HEK293T (cell line): ENCODE measurements around the gene CA12.

ENCODE experiments used
- ARNT ChIP-seq: fragments of 450-650 bp; IDR thresholded peaks from 2 replicates; pipeline ENCODE4 v1.6.1; 2017; ENCODE audit warnings: mild to moderate bottlenecking
- BHLHE40 ChIP-seq: fragments of 450-650 bp; IDR thresholded peaks from 2 replicates; pipeline ENCODE4 v1.6.1; 2016; ENCODE audit warnings: mild to moderate bottlenecking, moderate library complexity, borderline replicate concordance
- PKNOX1 ChIP-seq: fragments of 450-650 bp; IDR thresholded peaks from 2 replicates; pipeline ENCODE4 v1.6.1; 2016
- SP1 ChIP-seq: fragments of 450-650 bp; IDR thresholded peaks from 2 replicates; pipeline ENCODE4 v1.6.1; 2017

DNA sequence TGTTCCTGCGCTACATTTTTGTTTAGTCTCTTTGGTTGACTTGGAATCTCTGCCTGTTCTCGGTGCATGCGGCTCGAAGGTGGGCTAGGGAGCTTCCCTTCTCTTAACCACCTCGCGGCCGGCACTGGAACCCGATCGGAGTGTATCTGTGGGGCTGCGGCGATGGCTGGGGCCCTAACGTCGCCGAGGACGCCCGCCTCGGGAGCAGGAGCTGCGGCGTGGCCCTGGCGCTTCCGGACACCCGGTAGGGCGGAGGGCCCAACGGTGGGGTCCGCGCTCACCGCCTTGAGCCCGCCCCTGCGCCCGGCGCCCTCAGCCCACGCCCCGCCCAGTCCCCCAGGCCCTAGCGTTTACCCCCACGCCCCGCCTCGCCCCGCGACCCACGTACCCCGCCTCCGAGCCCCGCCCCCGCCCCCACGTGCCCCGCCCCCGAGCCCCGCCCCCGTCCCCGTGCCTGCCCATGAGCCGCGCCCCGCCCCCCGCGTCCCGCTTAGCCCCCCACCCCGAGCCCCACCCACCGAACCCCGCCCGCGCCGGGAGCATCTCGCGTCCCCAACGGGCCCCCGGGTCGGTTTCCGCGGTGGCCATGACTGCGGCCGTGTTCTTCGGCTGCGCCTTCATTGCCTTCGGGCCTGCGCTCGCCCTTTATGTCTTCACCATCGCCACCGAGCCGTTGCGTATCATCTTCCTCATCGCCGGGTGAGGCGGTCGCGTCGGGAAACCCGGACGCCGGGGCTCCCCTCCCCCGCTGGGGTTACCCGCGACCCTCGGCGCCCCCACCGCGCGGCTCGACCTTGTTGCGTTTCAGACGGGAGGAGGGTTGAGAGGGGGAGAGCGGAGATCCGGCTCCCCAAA lies 104.4 kb downstream of the CA12 start, which contains the start of gene APH1B:
- TF ChIP-seq PKNOX1 (no peak), ARNT (no peak), SP1 (no peak), BHLHE40 (no peak)
